SIG-M5 (cell line): ENCODE data around the gene IGFBP6.

Experiments
- DNase-seq: peaks from one replicate; lab custom pipeline; 2025; lab: John Stamatoyannopoulos, UW

Gene IGFBP6

GRCh38 chr12:53059434-53060063, 37.9 kb upstream of the IGFBP6 start:
- DNase-seq = no peak

GRCh38 chr12:53060064-53060720, 37.3 kb upstream of the IGFBP6 start:
- no peak for DNase-seq

GRCh38 chr12:53060721-53061276, 36.7 kb upstream of the IGFBP6 start:
- no peak for DNase-seq

- no peak for DNase-seq
Measured at GRCh38 chr12:53061404-53062010, 36.0 kb upstream of the IGFBP6 start.

- DNase-seq = no peak
Measured at GRCh38 chr12:53062011-53062961, 35.2 kb upstream of the IGFBP6 start.

- no peak for DNase-seq
Measured at GRCh38 chr12:53062977-53063707, 34.3 kb upstream of the IGFBP6 start.

- no peak for DNase-seq
Measured at GRCh38 chr12:53063708-53064612, 33.5 kb upstream of the IGFBP6 start.

GRCh38 chr12:53064613-53065436, 32.6 kb upstream of the IGFBP6 start:
- no peak for DNase-seq

- DNase-seq = no peak
Measured at GRCh38 chr12:53065470-53065869, 32.0 kb upstream of the IGFBP6 start.

GRCh38 chr12:53065975-53066931, 31.2 kb upstream of the IGFBP6 start:
- no peak for DNase-seq

- DNase-seq = no peak
Measured at GRCh38 chr12:53067074-53067992, 30.1 kb upstream of the IGFBP6 start.

- DNase-seq = no peak
Measured at GRCh38 chr12:53067993-53068770, 29.3 kb upstream of the IGFBP6 start.

GRCh38 chr12:53068811-53069585, 28.5 kb upstream of the IGFBP6 start:
- no peak for DNase-seq

- DNase-seq = no peak
Measured at GRCh38 chr12:53069621-53070410, 27.7 kb upstream of the IGFBP6 start.
